Type B pancreatic cell (in vitro differentiated cells): ENCODE measurements around the gene HIGD1A. TPM values are rescaled to one million over a fixed set of nuclear protein-coding genes. Genes with fewer than 3 reads are reported as not detected.

Source experiments
- DNase-seq: peaks from one replicate; pipeline ENCODE4 v3.0.0; 2021; ENCODE audit warnings: mixed read lengths; ENCODE audit not compliant: unreplicated experiment; ENCODE audit errors: extremely low spot score
- H3K27ac Mint-ChIP-seq: 2 replicates; pipeline ENCODE4 v1.8.0; 2021; ENCODE audit warnings: mild to moderate bottlenecking, mixed read lengths
- H3K27me3 Mint-ChIP-seq: 2 replicates; pipeline ENCODE4 v1.8.0; 2021; ENCODE audit warnings: mixed read lengths
- H3K36me3 Mint-ChIP-seq: 2 replicates; pipeline ENCODE4 v1.8.0; 2021; ENCODE audit warnings: mixed read lengths
- H3K4me1 Mint-ChIP-seq: one replicate; pipeline ENCODE4 v1.8.0; 2021; ENCODE audit warnings: mixed read lengths; ENCODE audit not compliant: unreplicated experiment
- H3K4me3 Mint-ChIP-seq: 2 replicates; pipeline ENCODE4 v1.8.0; 2021; ENCODE audit warnings: mild to moderate bottlenecking, mixed read lengths
- H3K9me3 Mint-ChIP-seq: 2 replicates; pipeline ENCODE4 v1.8.0; 2021; ENCODE audit warnings: mixed read lengths
- total RNA-seq: library from RNA; stranded (reverse); gene quantifications from 2 replicates; pipeline ENCODE4 v1.2.1, GENCODE V29; 2021; ENCODE audit warnings: low replicate concordance
- TF ChIP-seq, protein P1 (sequence below): fragments of 200-600 bp; sonication (generic); conservative IDR thresholded peaks from 2 replicates; pipeline ENCODE4 v1.5.0; 2021; ENCODE audit warnings: antibody characterized with exemption, mild to moderate bottlenecking

HIGD1A gene
- total RNA-seq, 1 donor from 2014 or later = 100 TPM

DNA sequence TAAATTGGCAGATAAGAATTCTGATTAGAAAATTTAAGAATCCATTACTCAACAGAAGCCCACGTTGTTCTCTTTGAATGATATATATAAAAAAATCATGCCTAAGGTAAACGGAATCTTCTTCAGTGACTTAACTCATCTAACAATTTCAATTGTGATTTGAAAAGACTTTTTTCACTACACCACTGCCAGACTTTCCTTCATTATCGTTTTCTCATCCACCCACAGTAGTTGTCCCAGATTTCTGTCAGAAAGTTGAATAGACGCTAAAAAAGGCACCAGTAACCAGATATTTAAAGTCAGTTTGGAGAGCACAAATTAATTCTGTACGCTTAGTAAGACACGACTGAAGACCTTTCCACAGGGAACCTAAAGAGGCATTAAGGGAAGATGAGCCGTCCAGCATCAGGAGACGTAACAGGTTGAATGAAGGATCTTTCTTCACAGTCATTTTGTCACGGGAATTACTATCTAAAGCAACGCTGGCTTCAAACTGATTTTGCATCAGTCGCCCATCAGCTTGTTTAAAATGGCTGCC is 1.3 kb downstream of the HIGD1A start:
- DNase-seq = no peak
- peaks cover 29% of the 10 kb centered on the region for H3K4me1 Mint-ChIP-seq
- TF ChIP-seq, protein P1, sequence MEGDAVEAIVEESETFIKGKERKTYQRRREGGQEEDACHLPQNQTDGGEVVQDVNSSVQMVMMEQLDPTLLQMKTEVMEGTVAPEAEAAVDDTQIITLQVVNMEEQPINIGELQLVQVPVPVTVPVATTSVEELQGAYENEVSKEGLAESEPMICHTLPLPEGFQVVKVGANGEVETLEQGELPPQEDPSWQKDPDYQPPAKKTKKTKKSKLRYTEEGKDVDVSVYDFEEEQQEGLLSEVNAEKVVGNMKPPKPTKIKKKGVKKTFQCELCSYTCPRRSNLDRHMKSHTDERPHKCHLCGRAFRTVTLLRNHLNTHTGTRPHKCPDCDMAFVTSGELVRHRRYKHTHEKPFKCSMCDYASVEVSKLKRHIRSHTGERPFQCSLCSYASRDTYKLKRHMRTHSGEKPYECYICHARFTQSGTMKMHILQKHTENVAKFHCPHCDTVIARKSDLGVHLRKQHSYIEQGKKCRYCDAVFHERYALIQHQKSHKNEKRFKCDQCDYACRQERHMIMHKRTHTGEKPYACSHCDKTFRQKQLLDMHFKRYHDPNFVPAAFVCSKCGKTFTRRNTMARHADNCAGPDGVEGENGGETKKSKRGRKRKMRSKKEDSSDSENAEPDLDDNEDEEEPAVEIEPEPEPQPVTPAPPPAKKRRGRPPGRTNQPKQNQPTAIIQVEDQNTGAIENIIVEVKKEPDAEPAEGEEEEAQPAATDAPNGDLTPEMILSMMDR = no peak
- H3K9me3 Mint-ChIP-seq = no peaks in the 10 kb centered on the region
- peaks cover 17% of the 10 kb centered on the region for H3K36me3 Mint-ChIP-seq
- H3K4me3 Mint-ChIP-seq = peak overlapping the region; percentile 100
- peaks cover 25% of the 10 kb centered on the region for H3K27me3 Mint-ChIP-seq
- peak overlapping the region; percentile 99 for H3K27ac Mint-ChIP-seq

DNA sequence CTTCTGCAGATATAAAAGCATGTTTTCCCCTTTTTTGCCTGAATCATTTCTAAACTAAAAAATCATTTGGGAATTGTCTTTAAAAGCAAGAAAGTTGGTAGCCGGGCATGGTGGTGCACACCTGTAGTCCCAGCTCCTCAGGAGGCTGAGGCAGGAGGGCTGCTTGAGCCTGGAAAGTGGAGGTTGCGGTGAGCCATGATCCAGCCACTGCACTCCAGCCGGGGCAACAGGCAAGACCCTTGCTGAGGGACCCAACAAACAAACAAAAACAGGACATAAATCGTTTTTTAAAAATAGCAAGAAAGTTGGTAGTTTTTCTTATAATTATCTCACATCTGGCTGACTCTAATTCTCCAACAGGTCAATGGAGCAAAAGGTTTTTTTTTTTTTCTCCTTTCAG is 2.5 kb downstream of the HIGD1A start:
- Mint-ChIP-seq H3K9me3 (no peaks in the 10 kb centered on the region), H3K27me3 (peaks cover 20% of the 10 kb centered on the region), H3K27ac (no peak overlapping the region), H3K4me3 (peak overlapping the region; percentile 10), H3K36me3 (peaks cover 17% of the 10 kb centered on the region), H3K4me1 (peaks cover 29% of the 10 kb centered on the region)
- TF ChIP-seq, protein P1 = no peak
- DNase-seq = no peak

GRCh38 chr3:42801048-42801620 is 3.2 kb downstream of the HIGD1A start:
- H3K4me3 Mint-ChIP-seq = peak overlapping the region; percentile 2
- H3K27me3 Mint-ChIP-seq = peaks cover 13% of the 10 kb centered on the region
- H3K27ac Mint-ChIP-seq = peak overlapping the region; percentile 58
- peaks cover 21% of the 10 kb centered on the region for H3K36me3 Mint-ChIP-seq
- no peaks in the 10 kb centered on the region for H3K9me3 Mint-ChIP-seq
- no peak for DNase-seq
- H3K4me1 Mint-ChIP-seq = peaks cover 26% of the 10 kb centered on the region
- TF ChIP-seq, protein P1 = no peak

DNA sequence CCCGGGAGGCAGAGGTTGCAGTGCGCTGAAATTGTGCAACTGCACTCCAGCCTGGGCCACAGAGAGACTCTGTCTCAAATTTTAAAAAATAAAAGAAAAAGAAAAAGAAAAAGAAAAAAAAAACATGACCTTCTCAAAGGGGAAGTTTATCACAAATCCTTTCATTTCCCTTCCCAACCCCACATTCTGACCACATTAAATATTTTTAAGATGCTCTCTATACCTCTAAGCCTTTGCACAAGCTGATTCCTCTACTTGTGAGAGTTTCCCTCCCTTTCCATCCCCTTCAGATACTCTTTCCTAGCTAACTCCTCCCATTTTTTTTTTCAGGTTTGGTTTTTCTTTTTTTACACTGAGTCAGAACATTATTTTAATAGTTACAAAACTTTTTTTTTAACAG is 4.0 kb downstream of the HIGD1A start:
- TF ChIP-seq, protein P1 = no peak
- Mint-ChIP-seq H3K9me3 (no peaks in the 10 kb centered on the region), H3K27ac (no peak overlapping the region), H3K27me3 (peaks cover 4% of the 10 kb centered on the region), H3K4me3 (no peak overlapping the region), H3K36me3 (peaks cover 25% of the 10 kb centered on the region), H3K4me1 (peaks cover 25% of the 10 kb centered on the region)
- no peak for DNase-seq

DNA sequence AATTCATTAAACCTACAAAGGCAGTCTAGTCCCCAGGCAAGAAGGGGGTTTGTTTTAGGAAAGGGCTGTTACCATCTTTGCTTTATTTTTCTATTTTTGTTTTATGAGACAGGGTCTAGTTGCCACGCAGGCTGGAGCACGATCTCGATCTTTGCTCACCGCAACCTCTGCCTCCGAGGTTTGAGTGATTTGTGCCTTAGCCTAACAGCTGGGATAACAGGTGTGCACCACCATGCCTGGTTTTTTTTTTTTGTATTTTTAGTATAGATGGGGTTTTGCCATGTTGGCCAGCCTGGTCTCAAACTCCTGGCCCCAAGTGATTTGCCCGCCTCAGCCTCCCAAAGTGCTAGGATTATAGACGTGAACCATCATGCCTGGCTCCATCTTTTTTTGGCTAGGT is 4.9 kb downstream of the HIGD1A start:
- Mint-ChIP-seq H3K27me3 (no peaks in the 10 kb centered on the region), H3K4me3 (no peak overlapping the region), H3K4me1 (peaks cover 21% of the 10 kb centered on the region), H3K9me3 (no peaks in the 10 kb centered on the region), H3K36me3 (peaks cover 25% of the 10 kb centered on the region), H3K27ac (no peak overlapping the region)
- TF ChIP-seq, protein P1 = no peak
- DNase-seq = no peak
